Glutamatergic neuron (in vitro differentiated cells): ENCODE data around the gene STX11. TPM values are rescaled to one million over a fixed set of nuclear protein-coding genes. Genes with fewer than 3 reads are reported as not detected.

Experiments used
- DNase-seq: peaks from one replicate; pipeline ENCODE4 v3.0.0; 2022
- H3K27ac Mint-ChIP-seq: one replicate; pipeline ENCODE4 v1.8.0; 2020; ENCODE audit warnings: mild to moderate bottlenecking, mixed read lengths, inconsistent platforms; ENCODE audit not compliant: unreplicated experiment
- H3K27me3 Mint-ChIP-seq: one replicate; pipeline ENCODE4 v1.8.0; 2020; ENCODE audit warnings: mild to moderate bottlenecking, moderate library complexity, mixed read lengths, inconsistent platforms; ENCODE audit not compliant: unreplicated experiment
- H3K36me3 Mint-ChIP-seq: one replicate; pipeline ENCODE4 v1.8.0; 2020; ENCODE audit warnings: mild to moderate bottlenecking, mixed read lengths, inconsistent platforms; ENCODE audit not compliant: unreplicated experiment
- H3K4me1 Mint-ChIP-seq: one replicate; pipeline ENCODE4 v1.8.0; 2020; ENCODE audit warnings: mild to moderate bottlenecking, low read depth, mixed read lengths, inconsistent platforms; ENCODE audit not compliant: unreplicated experiment
- H3K4me3 Mint-ChIP-seq: one replicate; pipeline ENCODE4 v1.8.0; 2020; ENCODE audit warnings: mild to moderate bottlenecking, mixed read lengths, inconsistent platforms; ENCODE audit not compliant: unreplicated experiment
- H3K9me3 Mint-ChIP-seq: one replicate; pipeline ENCODE4 v1.8.0; 2020; ENCODE audit warnings: mild to moderate bottlenecking, moderate library complexity, mixed read lengths, inconsistent platforms; ENCODE audit not compliant: unreplicated experiment
- total RNA-seq: library from RNA; stranded (reverse); fragmentation: NEBNext Ultra II Directional; extraction: Animal tissue kit (Norgen Biotek cat#: 25700); gene quantifications from one replicate; pipeline ENCODE4 v1.2.1, GENCODE V29; 2021; ENCODE audit not compliant: unreplicated experiment
- TF ChIP-seq, protein P1 (sequence below): fragments of 200-600 bp; sonication (generic); IDR thresholded peaks from one replicate; pipeline ENCODE4 v1.5.0; 2021; ENCODE audit not compliant: partially characterized antibody, unreplicated experiment

Gene STX11
- total RNA-seq, 1 donor from 2014 or later: not detected

- no peaks in the 10 kb centered on the region for H3K36me3 Mint-ChIP-seq
- no peak overlapping the region for H3K4me3 Mint-ChIP-seq
- TF ChIP-seq, protein P1, sequence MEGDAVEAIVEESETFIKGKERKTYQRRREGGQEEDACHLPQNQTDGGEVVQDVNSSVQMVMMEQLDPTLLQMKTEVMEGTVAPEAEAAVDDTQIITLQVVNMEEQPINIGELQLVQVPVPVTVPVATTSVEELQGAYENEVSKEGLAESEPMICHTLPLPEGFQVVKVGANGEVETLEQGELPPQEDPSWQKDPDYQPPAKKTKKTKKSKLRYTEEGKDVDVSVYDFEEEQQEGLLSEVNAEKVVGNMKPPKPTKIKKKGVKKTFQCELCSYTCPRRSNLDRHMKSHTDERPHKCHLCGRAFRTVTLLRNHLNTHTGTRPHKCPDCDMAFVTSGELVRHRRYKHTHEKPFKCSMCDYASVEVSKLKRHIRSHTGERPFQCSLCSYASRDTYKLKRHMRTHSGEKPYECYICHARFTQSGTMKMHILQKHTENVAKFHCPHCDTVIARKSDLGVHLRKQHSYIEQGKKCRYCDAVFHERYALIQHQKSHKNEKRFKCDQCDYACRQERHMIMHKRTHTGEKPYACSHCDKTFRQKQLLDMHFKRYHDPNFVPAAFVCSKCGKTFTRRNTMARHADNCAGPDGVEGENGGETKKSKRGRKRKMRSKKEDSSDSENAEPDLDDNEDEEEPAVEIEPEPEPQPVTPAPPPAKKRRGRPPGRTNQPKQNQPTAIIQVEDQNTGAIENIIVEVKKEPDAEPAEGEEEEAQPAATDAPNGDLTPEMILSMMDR: no peak
- H3K27me3 Mint-ChIP-seq: peaks cover 6% of the 10 kb centered on the region
- no peaks in the 10 kb centered on the region for H3K9me3 Mint-ChIP-seq
- no peaks in the 10 kb centered on the region for H3K4me1 Mint-ChIP-seq
- DNase-seq: no peak
- no peak overlapping the region for H3K27ac Mint-ChIP-seq
Measured at GRCh38 chr6:144153260-144153659, 2.9 kb downstream of the STX11 start.

DNA sequence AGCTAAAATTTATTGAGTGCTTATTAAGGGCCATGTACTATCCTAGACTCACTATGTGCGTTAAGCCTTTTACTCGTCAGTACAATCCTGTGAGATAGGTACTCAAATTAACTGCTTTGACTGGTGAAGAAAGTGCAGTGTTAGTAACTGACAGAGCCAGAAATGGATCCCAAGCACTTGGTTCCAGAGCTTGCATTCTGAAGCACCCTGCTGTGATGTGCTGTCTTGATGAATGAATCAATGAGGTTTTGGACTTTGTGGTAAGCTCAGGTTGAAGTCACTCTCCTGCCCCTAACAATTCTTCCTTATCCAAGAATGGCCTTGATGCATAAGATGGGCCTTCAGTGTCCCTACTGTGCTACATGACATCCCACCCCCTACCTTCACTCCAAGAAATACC, 3.7 kb downstream of the STX11 start:
- Mint-ChIP-seq H3K36me3 (no peaks in the 10 kb centered on the region), H3K4me1 (no peaks in the 10 kb centered on the region), H3K27ac (no peak overlapping the region), H3K4me3 (no peak overlapping the region), H3K9me3 (no peaks in the 10 kb centered on the region), H3K27me3 (peaks cover 8% of the 10 kb centered on the region)
- DNase-seq: no peak
- TF ChIP-seq, protein P1: no peak

- no peak overlapping the region for H3K4me3 Mint-ChIP-seq
- H3K36me3 Mint-ChIP-seq: no peaks in the 10 kb centered on the region
- H3K9me3 Mint-ChIP-seq: no peaks in the 10 kb centered on the region
- TF ChIP-seq, protein P1: no peak
- H3K27ac Mint-ChIP-seq: no peak overlapping the region
- no peaks in the 10 kb centered on the region for H3K4me1 Mint-ChIP-seq
- peaks cover 2% of the 10 kb centered on the region for H3K27me3 Mint-ChIP-seq
- DNase-seq: no peak
Measured at GRCh38 chr6:144155529-144155928, 5.2 kb downstream of the STX11 start.

DNA sequence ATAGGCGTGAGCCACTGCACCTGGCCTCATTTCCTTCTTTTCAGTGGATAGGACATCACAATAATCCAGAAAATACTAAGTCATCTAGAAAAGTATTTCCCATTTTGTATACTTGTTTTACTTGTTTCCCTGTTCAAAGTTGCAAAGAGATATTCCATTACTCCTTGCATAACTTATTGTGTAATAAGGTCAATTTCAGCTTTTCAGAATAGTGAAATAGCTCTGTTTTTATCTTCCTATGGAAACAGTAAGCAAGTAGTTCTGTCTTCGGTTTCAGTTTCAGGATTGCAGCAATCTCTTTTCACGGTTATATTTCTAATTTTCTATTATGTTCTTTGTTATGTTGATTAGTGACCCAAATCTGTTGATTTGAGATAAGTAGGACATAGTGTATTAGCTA, 6.0 kb downstream of the STX11 start:
- Mint-ChIP-seq H3K36me3 (no peaks in the 10 kb centered on the region), H3K27ac (no peak overlapping the region), H3K4me1 (no peaks in the 10 kb centered on the region), H3K9me3 (no peaks in the 10 kb centered on the region), H3K4me3 (no peak overlapping the region), H3K27me3 (peaks cover 2% of the 10 kb centered on the region)
- DNase-seq: no peak
- TF ChIP-seq, protein P1: no peak

DNA sequence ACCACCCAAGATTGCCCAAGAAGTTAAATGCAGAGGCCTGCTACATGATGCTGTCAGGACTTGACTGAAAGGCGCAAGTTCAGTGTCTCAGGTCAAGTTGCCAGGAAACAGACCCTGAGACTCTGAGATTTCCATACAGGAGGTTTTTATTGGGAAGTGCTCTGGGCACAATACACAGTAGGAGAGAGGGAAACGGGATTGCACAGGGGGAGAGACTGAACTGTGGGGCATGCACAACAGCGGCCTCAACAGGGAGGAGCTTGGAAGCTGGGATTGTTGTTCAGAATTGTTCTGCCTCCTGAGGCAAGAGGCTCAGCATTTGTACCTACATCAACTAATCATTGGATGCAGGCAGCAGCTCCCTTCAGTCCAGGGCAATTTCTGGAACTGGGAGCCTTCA, 6.7 kb downstream of the STX11 start:
- no peaks in the 10 kb centered on the region for H3K36me3 Mint-ChIP-seq
- no peaks in the 10 kb centered on the region for H3K4me1 Mint-ChIP-seq
- no peak overlapping the region for H3K27ac Mint-ChIP-seq
- DNase-seq: no peak
- H3K27me3 Mint-ChIP-seq: peaks cover 2% of the 10 kb centered on the region
- TF ChIP-seq, protein P1: no peak
- no peak overlapping the region for H3K4me3 Mint-ChIP-seq
- no peaks in the 10 kb centered on the region for H3K9me3 Mint-ChIP-seq
